Lung (tissue), 12 donors: ENCODE measurements around the gene TTI1. TPM values are rescaled to one million over a fixed set of nuclear protein-coding genes. Genes with fewer than 3 reads are reported as not detected.

Experiments
- ATAC-seq: fragments of 200-7000 bp; cut with Tn5 transposase; one replicate; pipeline ENCODE4 v1.9.1; 2020; ENCODE audit warnings: moderate number of reproducible peaks; ENCODE audit not compliant: insufficient read depth, low FRiP score
- DNase-seq, 3 donors: peaks; one replicate each; pipeline ENCODE4 v3.0.0-alpha.2; 2013 to 2017
- H3K27ac ChIP-seq, 2 donors: one replicate each; pipeline ENCODE4 v1.5.1; 2013; ENCODE audit warnings: mild to moderate bottlenecking in 2 of 2, moderate library complexity in 2 of 2, control low read depth in 1 of 2, inconsistent platforms in 1 of 2, low read depth in 1 of 2, low read length in 1 of 2
- H3K27me3 ChIP-seq, 3 donors: one replicate each; pipeline ENCODE4 v1.5.1; 2013; ENCODE audit warnings: low read length in 2 of 3; ENCODE audit not compliant: control insufficient read depth in 3 of 3, insufficient read depth in 3 of 3
- H3K36me3 ChIP-seq, 4 donors: one replicate each; pipeline ENCODE4 v1.5.1; 2013; ENCODE audit warnings: low read length in 4 of 4, mild to moderate bottlenecking in 1 of 4, moderate library complexity in 1 of 4; ENCODE audit not compliant: control insufficient read depth in 4 of 4, insufficient read depth in 4 of 4
- H3K4me1 ChIP-seq, 5 donors: one replicate each; pipeline ENCODE4 v1.5.1; 2013; ENCODE audit warnings: low read length in 5 of 5, mild to moderate bottlenecking in 2 of 5, moderate library complexity in 1 of 5; ENCODE audit not compliant: control insufficient read depth in 5 of 5, insufficient read depth in 5 of 5
- H3K4me3 ChIP-seq: one replicate; pipeline ENCODE4 v1.5.1; 2013; ENCODE audit warnings: mild to moderate bottlenecking, control low read depth, moderate library complexity
- H3K9ac ChIP-seq, 2 donors: one replicate each; pipeline ENCODE4 v1.5.1; 2013; ENCODE audit warnings: low read length in 2 of 2, control low read depth in 1 of 2; ENCODE audit not compliant: insufficient read depth in 1 of 2
- H3K9me3 ChIP-seq, 4 donors: one replicate each; pipeline ENCODE4 v1.5.1; 2013; ENCODE audit warnings: low read length in 3 of 4, mild to moderate bottlenecking in 1 of 4, moderate library complexity in 1 of 4; ENCODE audit not compliant: control insufficient read depth in 4 of 4, insufficient read depth in 3 of 4
- WGBS, 2 donors: extraction: QIAGEN DNeasy Blood & Tissue Kit; methylation state at CpG; one replicate each; pipeline ENCODE4 v1.1.7; 2013; 5-methylcytosine and 5-hydroxymethylcytosine counted together
- polyA plus RNA-seq, 2 donors: library from polyadenylated mRNA; stranded (reverse); fragments of 200-250 nt; gene quantifications; one replicate each; pipeline ENCODE4 v1.2.1, GENCODE V29; 2013
- total RNA-seq, 2 donors: library from RNA; depleted of rRNA in 1 of 2; stranded (reverse); fragments of >200 nt in 1 of 2; gene quantifications; one replicate each; pipeline ENCODE4 v1.2.1, GENCODE V29; 2014 to 2021
- TF ChIP-seq, protein P1 (sequence below): IDR thresholded peaks from 2 replicates; pipeline ENCODE4 v1.5.1; 2012; ENCODE audit warnings: mild to moderate bottlenecking; ENCODE audit errors: control extremely low read depth, extremely low read depth
- donor health status: control.
- donor health status: control.
- donor health status: Bipolar disorder and iron deficiency.
- donor health status: healthy.
- donor health status: DM: yes; HTN: yes; CAD: no.

The TTI1 gene
- total and polyA plus RNA-seq, 4 donors, result 6.7 to 33.8 (median 15.5) TPM

DNA sequence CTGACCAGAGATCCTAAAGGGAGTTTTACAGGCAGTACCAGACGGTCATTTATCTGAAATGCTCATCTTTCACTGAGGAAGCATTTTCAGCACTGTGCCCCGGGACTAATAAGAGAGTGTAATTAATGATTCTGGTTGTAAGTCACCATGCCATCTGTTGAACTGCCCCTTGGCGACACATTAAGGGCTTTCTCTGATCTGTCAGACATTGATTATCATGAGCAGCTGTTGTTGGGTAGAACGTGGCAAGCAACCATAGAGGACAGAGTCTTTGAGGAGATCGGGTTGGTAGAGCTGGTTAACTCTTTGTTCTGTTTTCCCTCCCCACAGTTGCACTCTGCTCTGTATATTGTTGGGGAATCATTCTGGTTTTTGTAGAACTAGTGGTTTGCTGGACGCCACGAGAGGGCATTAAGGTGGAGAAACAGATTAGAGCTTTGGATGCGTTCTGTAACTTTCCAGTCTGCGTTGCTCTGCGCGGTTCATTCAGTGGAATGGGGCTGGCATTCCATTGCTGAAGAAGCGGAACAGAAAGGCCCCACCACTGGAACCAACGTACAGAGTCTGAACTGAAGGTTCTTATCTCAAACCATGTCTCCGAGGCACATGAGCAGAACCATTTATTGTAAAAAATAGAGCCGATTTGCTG lies 34.6 kb upstream of the TTI1 start:
- peaks cover 26 to 53% (median 39%) of the 10 kb centered on the region in 4 donors for H3K36me3 ChIP-seq
- H3K27ac ChIP-seq, result peak overlapping the region in 1 of 2 donors; percentile 96
- H3K4me1 ChIP-seq, result peaks cover 2 to 51% (median 16%) of the 10 kb centered on the region in 5 donors
- TF ChIP-seq, protein P1, sequence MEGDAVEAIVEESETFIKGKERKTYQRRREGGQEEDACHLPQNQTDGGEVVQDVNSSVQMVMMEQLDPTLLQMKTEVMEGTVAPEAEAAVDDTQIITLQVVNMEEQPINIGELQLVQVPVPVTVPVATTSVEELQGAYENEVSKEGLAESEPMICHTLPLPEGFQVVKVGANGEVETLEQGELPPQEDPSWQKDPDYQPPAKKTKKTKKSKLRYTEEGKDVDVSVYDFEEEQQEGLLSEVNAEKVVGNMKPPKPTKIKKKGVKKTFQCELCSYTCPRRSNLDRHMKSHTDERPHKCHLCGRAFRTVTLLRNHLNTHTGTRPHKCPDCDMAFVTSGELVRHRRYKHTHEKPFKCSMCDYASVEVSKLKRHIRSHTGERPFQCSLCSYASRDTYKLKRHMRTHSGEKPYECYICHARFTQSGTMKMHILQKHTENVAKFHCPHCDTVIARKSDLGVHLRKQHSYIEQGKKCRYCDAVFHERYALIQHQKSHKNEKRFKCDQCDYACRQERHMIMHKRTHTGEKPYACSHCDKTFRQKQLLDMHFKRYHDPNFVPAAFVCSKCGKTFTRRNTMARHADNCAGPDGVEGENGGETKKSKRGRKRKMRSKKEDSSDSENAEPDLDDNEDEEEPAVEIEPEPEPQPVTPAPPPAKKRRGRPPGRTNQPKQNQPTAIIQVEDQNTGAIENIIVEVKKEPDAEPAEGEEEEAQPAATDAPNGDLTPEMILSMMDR, result no peak
- no peak overlapping the region for H3K4me3 ChIP-seq
- no peak for ATAC-seq
- H3K9me3 ChIP-seq, result no peaks in the 10 kb centered on the region
- no peak for DNase-seq
- 90 to 95% methylated on average over 15 of the region's 15 CpGs for WGBS, 2 donors
- no peak overlapping the region for H3K9ac ChIP-seq
- H3K27me3 ChIP-seq, result no peaks in the 10 kb centered on the region

DNA sequence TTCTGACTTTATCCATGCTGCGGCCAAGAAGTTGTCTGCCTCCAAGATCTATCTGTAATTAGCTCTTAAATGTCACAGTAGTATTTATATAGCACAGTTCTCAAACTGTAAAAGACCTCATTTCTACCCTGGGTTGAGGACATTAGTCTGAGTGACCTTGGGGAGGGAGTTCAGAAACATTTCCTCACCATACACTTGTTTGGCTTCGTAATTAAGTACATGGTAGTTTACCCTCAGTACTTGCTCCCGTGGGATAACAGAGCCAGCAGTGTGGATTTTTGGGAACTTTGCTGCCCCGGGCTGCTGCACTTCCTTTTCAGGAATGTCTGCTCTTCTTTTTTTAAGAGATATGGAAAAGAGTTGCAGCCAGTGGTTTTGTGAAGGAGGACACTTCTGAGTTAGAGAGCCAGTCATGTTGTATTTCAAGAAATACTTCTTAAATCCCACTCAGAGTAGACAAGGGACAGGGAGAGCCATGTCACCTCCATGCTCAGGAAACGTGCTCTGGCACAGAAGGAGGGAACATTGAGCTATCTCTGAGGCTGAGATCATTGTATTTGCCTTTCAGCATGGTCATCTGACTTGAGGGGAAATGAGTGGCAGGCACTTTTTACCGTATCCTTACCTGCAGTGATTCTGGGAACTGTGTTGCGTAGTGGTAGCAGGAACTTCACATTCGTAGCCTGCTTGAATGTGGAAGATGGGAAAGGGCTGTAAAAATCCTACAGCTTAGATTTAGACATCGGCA lies 33.9 kb upstream of the TTI1 start:
- Histone ChIP-seq H3K27ac (peak overlapping the region in 1 of 2 donors; percentile 96), H3K9ac (no peak overlapping the region), H3K4me1 (peaks cover 0 to 51% (median 16%) of the 10 kb centered on the region in 5 donors), H3K4me3 (no peak overlapping the region), H3K27me3 (no peaks in the 10 kb centered on the region), H3K9me3 (no peaks in the 10 kb centered on the region), H3K36me3 (peaks cover 30 to 59% (median 43%) of the 10 kb centered on the region in 4 donors)
- ATAC-seq (no peak), DNase-seq (no peak)
- TF ChIP-seq, protein P1, result no peak
- WGBS, 2 donors, result 76 to 80% methylated on average over 9 of the region's 9 CpGs

DNA sequence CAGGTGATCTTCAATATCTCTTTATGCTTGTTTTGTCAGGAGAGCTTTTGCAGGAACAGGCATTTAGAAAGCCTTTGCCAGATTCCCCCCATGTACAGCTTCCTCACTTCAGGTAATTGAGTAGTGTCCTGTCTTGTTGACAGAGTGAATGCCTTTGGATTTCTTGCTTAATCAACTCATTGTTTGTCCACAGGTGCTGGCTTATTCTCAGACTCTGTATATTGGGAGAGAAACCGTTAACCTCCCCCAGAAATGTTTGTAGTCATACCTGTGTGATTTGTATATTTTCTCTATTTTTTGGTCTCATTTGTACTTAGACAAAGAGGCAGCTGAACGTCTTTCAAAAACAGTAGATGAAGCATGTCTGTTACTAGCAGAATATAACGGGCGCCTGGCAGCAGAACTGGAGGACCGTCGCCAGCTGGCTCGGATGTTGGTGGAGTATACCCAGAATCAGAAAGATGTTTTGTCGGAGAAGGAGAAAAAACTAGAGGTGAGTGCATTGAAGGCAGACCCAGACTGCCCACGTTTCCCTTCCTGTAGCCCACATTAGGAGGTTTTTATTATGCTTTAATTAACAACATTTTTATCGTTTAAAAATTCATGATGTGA lies 32.6 kb upstream of the TTI1 start:
- 83 to 88% methylated on average over 10 of the region's 10 CpGs for WGBS, 2 donors
- H3K4me3 ChIP-seq, result no peak overlapping the region

More for the DNA sequence above, 32.6 kb upstream of the TTI1 start:
- no peaks in the 10 kb centered on the region for H3K9me3 ChIP-seq
- TF ChIP-seq, protein P1, result no peak
- H3K4me1 ChIP-seq, result peaks cover 0 to 51% (median 16%) of the 10 kb centered on the region in 5 donors
- DNase-seq (peak; percentile 32 to 63 (median 61)), ATAC-seq (no peak)
- H3K27me3 ChIP-seq, result no peaks in the 10 kb centered on the region
- H3K9ac ChIP-seq, result no peak overlapping the region
- peak overlapping the region in 1 of 2 donors; percentile 33 for H3K27ac ChIP-seq
- peaks cover 30 to 60% (median 42%) of the 10 kb centered on the region in 4 donors for H3K36me3 ChIP-seq
